GM18526 (cell line): Measurements from ENCODE around the gene CDR2.

Experiments used
- POLR2A ChIP-seq: IDR thresholded peaks from 3 replicates; pipeline ENCODE4 v1.6.1; 2011; ENCODE audit not compliant: insufficient read length; ENCODE audit errors: extremely low read depth

The CDR2 gene

DNA sequence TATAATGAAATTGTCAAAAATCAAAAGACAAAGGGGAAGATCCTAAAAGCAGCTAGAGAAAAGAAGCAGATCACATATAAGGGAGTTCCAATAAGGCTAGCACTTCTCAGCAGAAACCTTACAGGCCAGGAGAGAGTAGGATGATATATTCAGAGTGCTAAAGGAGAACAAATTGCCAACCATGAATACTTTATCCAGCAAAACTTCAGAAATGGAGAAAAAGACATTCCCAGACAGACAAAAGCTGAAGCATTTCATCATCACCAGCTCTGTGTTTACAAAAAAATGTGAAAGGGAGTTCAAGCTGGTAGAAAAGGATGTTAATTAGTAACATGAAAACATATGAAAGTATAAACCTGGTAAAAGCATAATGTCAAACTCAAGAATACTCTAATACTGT lies 37.4 kb downstream of the CDR2 start:
- TF ChIP-seq POLR2A = no peak

DNA sequence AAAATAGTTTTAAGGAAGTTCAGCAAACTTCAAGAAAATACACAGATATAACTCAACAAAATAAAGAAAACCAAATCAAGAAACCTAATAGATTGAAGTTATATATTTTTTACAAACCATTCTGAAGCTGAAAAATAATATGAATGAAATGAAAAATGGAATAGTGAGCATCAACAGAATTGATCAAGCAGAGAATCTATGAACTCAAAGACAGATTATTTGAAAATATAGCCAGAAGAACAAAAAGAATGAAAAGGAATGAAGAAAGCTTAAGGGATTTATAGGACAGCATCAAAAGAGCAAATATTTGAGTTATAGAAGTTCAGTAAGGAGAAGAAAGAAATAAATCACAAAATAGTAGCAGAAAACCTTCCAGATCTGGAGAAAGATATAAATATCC lies 37.8 kb downstream of the CDR2 start:
- TF ChIP-seq POLR2A = no peak

DNA sequence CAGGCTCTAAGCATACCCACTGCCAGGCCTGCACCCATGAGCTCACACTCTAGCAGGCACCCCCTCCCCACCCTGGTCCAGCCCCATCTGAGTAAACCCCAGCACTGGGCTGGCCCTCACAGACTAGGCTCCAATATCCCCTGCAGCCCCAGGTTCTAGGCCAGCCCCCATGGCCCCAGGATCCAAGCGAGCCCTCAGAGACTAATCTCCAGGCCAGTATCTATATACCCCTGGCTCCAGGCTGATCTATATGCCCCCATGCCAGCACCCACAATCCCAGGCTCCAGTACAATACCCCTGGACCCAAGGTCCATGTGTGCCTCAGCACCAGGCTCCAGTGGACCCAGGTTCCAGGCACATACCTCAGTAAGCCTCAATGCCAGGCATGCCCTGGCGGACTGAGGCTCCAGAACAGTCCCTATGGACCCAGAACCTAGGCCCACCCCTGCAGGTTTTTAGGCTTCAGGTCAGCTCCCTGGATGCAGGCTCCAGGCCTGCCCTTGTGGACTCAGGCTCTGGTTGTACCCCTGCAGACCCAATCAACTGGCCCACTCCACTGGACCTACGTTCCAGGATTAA lies 38.7 kb downstream of the CDR2 start:
- no peak for TF ChIP-seq POLR2A

DNA sequence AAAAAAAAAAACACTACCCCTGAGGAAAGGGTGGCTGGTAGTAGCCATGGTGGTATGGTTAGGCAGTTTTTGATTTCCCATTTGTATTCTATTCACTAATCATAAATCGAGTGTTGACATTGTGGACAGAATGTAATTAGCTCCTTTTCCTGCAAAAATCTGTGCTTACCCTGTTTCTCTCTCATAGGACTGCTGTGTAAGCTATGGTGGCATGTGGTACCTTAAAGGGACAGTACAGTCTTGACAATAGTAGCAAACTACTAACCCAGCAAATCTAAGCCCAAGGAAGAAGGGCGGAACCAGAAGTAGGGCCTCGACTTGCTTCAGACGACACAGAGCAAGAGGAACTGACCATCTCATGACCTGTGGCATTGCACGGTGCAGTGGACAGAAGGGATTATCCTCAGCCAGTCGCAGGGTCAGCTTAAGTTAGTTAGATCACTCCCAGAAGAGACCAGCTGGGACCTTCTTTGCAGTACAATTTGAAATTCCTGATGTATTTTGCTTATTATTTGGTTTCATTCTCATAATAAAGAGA lies 40.9 kb downstream of the CDR2 start:
- no peak for TF ChIP-seq POLR2A

DNA sequence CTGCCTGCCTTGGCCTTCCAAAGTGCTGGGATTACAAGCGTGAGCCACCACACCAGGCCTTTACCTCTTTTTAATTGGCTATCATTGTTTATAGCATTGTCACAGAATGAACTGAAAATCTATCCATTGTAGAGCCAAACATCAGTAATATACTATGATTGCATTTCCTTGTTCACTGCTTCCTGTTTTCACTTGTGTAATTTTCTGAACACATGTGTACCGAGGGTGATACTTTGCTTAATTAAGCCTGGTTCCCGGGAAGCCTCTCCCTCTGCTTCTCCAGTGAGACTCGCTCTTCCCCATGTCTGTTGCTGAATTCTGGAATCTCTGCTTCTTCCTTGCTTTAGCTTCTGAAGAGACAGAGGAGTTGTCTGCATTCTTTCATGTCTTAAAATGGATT lies 44.1 kb downstream of the CDR2 start:
- no peak for TF ChIP-seq POLR2A

DNA sequence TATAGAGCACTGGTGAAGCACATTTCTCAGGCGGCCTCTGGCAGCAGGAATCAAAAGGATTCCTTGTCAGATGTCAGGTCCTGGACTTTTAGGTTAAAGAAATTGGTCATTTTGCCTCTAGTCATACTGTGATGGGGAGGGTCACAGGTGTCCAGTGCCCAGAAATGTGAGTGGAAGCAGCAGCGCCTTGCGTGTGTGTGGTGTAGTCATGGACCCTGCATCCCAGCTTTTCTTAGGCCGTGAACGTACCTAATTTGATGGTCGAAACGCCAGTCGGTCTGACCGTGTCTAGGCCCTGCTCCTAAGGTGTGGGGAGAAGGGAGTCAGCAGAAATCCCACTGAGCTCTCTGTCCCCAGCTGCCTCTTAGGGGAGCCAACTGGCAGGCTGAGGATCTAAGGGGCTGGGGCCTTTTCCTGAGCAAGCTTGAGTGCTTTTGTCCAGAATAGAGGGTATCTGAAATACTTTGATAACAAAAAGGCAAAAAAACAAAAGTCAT lies 45.2 kb downstream of the CDR2 start:
- TF ChIP-seq POLR2A = no peak

DNA sequence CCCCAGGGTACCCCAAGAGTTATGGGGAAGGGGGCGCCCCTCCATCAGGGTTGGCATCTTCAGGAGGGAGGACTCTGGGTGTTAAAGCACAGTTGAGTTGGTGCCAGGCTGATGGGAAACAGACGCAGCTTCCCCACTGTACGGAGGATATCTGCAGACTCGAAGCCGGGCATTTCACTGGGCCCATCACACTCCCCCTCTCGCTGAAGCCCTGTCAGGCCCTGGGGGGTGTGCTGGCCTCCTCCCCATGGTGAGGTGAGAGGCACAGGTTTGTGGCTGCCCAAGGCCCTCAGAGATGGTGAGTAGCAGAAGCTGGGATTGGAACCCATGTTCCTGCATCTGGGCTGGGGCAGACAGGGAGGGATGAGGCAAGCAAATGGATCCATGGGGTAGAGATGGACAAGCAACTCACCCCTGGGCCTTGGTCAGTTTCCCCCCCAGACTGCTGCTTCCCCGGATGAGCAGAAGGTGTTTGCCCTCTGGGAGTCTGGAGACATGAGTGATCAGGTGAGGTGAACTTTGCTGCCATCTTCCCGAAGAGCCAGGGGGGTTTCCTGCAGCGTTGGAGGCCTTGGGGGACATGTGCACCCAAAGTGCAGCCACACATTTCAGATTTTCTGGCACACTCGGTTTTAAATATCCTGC lies 46.2 kb downstream of the CDR2 start:
- no peak for TF ChIP-seq POLR2A

DNA sequence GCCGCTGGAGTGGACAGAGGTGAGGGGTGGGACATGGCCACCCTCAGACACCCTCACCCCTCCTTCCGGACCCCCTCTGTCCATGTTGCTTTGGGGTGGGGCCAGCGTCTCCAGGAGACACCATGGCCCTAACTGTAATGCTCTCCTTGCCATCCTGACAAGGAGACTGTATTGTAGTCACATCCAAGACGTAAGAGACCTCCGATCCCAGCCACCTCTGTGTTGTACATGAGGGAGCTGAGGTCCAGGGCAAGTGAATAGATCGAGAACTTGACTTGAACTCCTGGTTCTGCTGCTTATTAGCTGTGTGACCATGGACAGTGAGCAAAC lies 47.0 kb downstream of the CDR2 start:
- no peak for TF ChIP-seq POLR2A

DNA sequence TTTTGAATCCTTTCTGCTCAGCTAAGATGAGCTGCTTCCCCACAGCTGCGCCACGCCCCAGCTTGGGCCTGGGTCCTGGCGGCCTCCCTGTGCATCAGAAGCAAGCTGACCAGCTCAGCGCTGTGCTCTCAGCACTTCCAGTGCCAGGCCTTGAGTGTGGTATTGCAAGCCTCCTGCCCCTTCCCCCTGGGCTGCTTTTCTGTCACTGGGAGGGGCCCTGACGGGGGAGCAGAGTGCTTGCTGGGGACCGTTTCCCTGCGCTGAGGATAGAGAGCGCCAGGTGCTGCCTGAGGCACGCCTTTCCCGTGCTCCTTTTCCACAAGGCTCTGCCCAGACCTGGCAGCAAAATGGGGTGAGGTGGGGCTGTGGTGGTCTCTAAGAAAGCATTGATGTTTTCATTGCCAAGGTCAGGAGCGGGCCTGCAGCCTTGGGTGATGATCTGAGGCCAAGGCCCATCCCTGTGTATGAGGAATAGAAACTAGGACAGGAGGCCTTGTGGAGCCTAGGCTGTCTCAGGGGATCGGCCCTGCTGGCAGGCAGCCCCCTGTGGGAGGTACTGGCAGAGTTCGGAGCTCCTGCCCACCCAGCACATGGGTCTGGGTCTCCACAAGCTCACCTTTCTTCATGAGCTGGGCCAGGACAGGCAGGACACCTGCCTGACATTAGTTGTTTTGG lies 47.5 kb downstream of the CDR2 start:
- TF ChIP-seq POLR2A = no peak

DNA sequence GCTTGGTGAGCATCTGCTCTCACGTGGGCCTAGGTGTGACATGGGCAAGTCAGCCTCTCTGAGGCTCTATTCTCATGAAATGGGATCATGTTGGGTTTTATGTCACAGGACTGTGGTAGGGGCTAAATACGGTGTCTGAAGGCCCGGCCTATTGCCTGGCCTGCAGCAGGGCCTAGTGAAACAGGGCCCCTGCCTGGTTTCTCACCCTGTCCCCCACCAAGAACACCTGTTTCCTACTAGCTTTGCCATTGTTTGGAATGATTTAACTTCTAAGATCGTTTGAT lies 48.1 kb downstream of the CDR2 start:
- no peak for TF ChIP-seq POLR2A

DNA sequence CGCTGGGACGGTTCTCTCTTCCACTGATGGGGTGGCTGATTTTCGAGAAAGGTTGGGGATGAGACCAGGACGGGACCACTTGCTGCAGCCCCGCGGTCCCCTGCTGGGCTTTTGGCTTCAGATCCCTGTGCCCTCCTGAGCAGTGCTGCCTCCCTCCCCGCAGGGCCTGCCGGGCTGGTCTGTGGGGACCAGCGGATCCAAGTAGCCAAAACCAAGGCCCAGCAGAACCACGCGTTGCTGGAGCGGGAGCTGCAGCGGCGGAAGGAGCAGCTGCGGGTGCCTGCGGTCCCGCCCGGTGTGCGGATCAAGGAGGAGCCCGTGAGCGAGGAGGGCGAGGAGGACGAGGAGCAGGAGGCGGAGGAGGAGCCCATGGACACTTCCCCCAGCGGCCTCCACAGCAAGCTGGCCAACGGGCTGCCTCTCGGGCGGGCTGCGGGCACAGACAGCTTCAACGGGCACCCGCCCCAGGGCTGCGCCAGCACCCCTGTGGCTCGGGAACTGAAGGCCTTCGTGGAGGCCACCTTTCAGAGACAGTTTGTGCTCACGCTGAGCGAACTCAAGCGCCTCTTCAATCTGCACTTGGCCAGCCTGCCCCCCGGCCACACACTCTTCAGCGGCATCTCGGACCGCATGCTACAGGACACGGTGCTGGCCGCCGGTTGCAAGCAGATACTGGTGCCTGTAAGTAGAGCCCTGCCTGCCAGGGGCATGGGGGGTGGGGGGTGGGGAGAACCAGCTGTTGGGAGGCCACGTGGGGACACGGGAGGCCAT lies 48.6 kb downstream of the CDR2 start:
- no peak for TF ChIP-seq POLR2A

DNA sequence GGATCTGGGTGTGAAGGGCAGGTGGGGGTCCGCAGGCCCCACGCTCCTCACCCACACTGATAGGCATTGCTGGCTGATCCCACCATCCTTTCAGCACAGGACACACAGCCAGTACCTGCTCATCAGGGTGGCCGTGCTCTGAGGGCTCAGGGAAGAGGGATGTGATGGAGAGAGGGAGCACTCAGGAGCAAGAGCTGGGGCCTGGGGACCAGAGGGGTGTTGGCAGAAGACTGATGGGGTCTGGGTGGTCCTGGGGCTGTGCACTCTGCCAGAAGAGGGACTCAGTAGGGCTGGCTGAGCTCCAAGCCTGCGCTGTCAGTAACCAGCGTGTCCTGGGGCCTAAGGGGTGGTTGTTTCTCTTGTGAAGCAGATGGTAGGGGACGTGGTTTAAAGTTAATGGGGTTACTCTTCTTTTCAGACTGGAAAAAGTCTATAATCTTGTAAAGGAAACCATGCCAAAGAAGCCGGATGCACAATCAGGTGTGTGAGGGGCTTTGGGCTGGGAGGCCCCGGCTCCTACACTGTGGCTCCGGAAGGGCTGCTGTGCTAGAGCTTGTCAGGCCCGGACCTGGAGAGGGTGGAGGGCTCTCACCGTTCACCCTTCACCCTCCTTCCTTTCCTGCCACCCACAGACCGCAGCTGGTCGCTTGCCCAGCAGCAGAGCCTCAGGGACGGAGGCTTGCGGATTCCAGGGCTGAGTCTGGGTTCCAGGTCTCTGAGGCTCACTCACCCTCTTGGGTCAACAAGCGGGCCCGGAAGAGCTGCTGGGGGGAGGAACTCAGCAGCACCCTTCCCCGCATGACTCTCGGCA lies 49.4 kb downstream of the CDR2 start:
- no peak for TF ChIP-seq POLR2A

DNA sequence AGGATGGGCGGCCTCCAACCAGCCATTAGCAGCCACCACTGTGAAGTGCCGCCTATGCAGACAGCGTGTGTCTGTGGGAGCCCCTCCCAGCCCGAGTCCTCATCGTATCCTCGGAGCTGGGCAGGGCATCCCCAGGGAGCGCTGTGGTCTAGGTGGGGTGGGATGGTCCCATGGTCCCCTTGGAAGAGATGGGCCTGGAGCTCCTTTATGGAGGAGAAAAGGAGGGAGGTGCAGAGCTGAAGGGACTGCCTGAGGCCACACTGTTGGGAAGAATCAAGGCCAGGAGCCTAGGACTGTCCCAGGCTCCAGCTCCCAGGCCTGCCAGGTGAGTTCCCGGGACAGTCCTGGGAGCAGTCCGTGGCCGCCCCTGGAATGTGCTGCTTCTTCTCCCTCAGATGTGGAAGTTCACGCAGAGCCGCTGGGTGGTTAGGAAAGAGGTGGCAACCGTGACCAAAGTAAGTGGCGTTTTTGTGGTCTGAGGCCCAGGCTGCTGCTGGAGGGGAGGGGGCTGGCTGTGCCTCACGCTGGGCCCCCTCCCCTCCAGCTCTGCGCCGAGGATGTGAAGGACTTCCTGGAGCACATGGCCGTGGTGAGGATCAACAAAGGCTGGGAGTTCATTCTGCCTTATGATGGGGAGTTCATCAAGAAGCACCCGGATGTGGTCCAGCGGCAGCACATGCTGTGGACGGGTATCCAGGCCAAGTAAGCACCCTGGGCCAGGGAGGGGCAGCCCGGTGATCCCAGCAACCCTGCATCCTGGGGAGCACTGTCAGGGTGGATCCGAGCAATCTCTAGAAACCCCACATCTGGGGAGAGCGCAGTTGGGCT lies 50.2 kb downstream of the CDR2 start:
- no peak for TF ChIP-seq POLR2A
